ENCODE data around the gene NAA15. TPM values are rescaled to one million over a fixed set of nuclear protein-coding genes. Genes with fewer than 3 reads are reported as not detected.
"Not testable (repeated sequence)": the region's sequence is repeated elsewhere in the genome, so short reads cannot be mapped to it uniquely, and the experiment has no call there.

The NAA15 gene
- 86.7 and 97.4 TPM in 2 replicates for total RNA-seq

- peak; percentile 98 for DNase-seq (ENCODE audit: low spot score)
- intact Hi-C loops (cut with micrococcal nuclease): loop anchor here (1.0 to 10.0 kb wide), 8 partner anchors 35 to 1224 kb away; partner anchors contain the start of genes ELMOD2, MAML3 and NOCT
- H3K27ac Mint-ChIP-seq: peak within 1 kb of the TSS; percentile 99
- peaks cover 48% of the 10 kb centered on the region for H3K4me1 Mint-ChIP-seq (ENCODE audit: low read depth)
- peaks cover 44% of the 10 kb centered on the region for H3K36me3 Mint-ChIP-seq (ENCODE audit: low read depth)
- peak within 1 kb of the TSS; percentile 98 for H3K4me3 Mint-ChIP-seq (ENCODE audit: low read depth)
- H3K27me3 Mint-ChIP-seq (ENCODE audit: low read depth): no peaks in the 10 kb centered on the region
- H3K9me3 Mint-ChIP-seq: no peaks in the 10 kb centered on the region
Observed at GRCh38 chr4:139301113-139301820, at the start of gene NAA15. TSS of gene NAA15 (plus strand) at chr4:139301505. CDS start at chr4:139301778, 273 bp downstream.

- no peak overlapping the region for H3K27ac Mint-ChIP-seq
- H3K27me3 Mint-ChIP-seq (ENCODE audit: low read depth): peaks cover 15% of the 10 kb centered on the region
- no peaks in the 10 kb centered on the region for H3K9me3 Mint-ChIP-seq
- intact Hi-C loops (cut with micrococcal nuclease): no loop called here
- no peaks in the 10 kb centered on the region for H3K4me1 Mint-ChIP-seq (ENCODE audit: low read depth)
- no peak for DNase-seq (ENCODE audit: low spot score)
- no peaks in the 10 kb centered on the region for H3K36me3 Mint-ChIP-seq (ENCODE audit: low read depth)
- no peak overlapping the region for H3K4me3 Mint-ChIP-seq (ENCODE audit: low read depth)
Observed at GRCh38 chr4:139253046-139253445, 48.3 kb upstream of the NAA15 start.

GRCh38 chr4:139253713-139254112 lies 47.6 kb upstream of the NAA15 start:
- no peaks in the 10 kb centered on the region for H3K36me3 Mint-ChIP-seq (ENCODE audit: low read depth)
- intact Hi-C loops (cut with micrococcal nuclease): no loop called here
- no peaks in the 10 kb centered on the region for H3K4me1 Mint-ChIP-seq (ENCODE audit: low read depth)
- H3K27ac Mint-ChIP-seq: no peak overlapping the region
- DNase-seq (ENCODE audit: low spot score): no peak
- H3K9me3 Mint-ChIP-seq: no peaks in the 10 kb centered on the region
- H3K4me3 Mint-ChIP-seq (ENCODE audit: low read depth): no peak overlapping the region
- H3K27me3 Mint-ChIP-seq (ENCODE audit: low read depth): peaks cover 12% of the 10 kb centered on the region

- H3K27ac Mint-ChIP-seq; DNase-seq (ENCODE audit: low spot score); intact Hi-C loops (cut with micrococcal nuclease); H3K4me3 Mint-ChIP-seq (ENCODE audit: low read depth); H3K36me3 Mint-ChIP-seq (ENCODE audit: low read depth); H3K9me3 Mint-ChIP-seq; H3K4me1 Mint-ChIP-seq (ENCODE audit: low read depth): not testable (repeated sequence)
- peaks cover 12% of the 10 kb centered on the region for H3K27me3 Mint-ChIP-seq (ENCODE audit: low read depth)
Observed at GRCh38 chr4:139255581-139255980, 45.7 kb upstream of the NAA15 start.

GRCh38 chr4:139256349-139256748 lies 45.0 kb upstream of the NAA15 start:
- no peak overlapping the region for H3K4me3 Mint-ChIP-seq (ENCODE audit: low read depth)
- intact Hi-C loops (cut with micrococcal nuclease): no loop called here
- H3K9me3 Mint-ChIP-seq: no peaks in the 10 kb centered on the region
- peaks cover 12% of the 10 kb centered on the region for H3K27me3 Mint-ChIP-seq (ENCODE audit: low read depth)
- H3K36me3 Mint-ChIP-seq (ENCODE audit: low read depth): no peaks in the 10 kb centered on the region
- no peaks in the 10 kb centered on the region for H3K4me1 Mint-ChIP-seq (ENCODE audit: low read depth)
- H3K27ac Mint-ChIP-seq: no peak overlapping the region
- DNase-seq (ENCODE audit: low spot score): no peak

- Mint-ChIP-seq H3K27ac (no peak overlapping the region), H3K27me3 (ENCODE audit: low read depth) (peaks cover 18% of the 10 kb centered on the region), H3K4me3 (ENCODE audit: low read depth) (no peak overlapping the region), H3K36me3 (ENCODE audit: low read depth) (no peaks in the 10 kb centered on the region), H3K9me3 (no peaks in the 10 kb centered on the region), H3K4me1 (ENCODE audit: low read depth) (peaks cover 27% of the 10 kb centered on the region)
- no peak for DNase-seq (ENCODE audit: low spot score)
- intact Hi-C loops (cut with micrococcal nuclease): loop anchor here (1.0 to 2.0 kb wide), 7 partner anchors 15 to 250 kb away; partner anchors contain the start of genes MGARP, NAA15 and NOCT
Observed at GRCh38 chr4:139265654-139266053, 35.7 kb upstream of the NAA15 start.

GRCh38 chr4:139266208-139266582 lies 35.1 kb upstream of the NAA15 start:
- Mint-ChIP-seq H3K4me1 (ENCODE audit: low read depth) (peaks cover 27% of the 10 kb centered on the region), H3K27me3 (ENCODE audit: low read depth) (peaks cover 18% of the 10 kb centered on the region), H3K9me3 (no peaks in the 10 kb centered on the region), H3K4me3 (ENCODE audit: low read depth) (peak overlapping the region; percentile 37), H3K27ac (peak overlapping the region; percentile 73), H3K36me3 (ENCODE audit: low read depth) (no peaks in the 10 kb centered on the region)
- intact Hi-C loops (cut with micrococcal nuclease): loop anchor here (1.0 to 2.0 kb wide), 7 partner anchors 15 to 251 kb away; partner anchors contain the start of genes MGARP, NAA15 and NOCT
- no peak for DNase-seq (ENCODE audit: low spot score)

GRCh38 chr4:139266583-139267257 lies 34.6 kb upstream of the NAA15 start:
- intact Hi-C loops (cut with micrococcal nuclease): loop anchor here (1.0 to 2.0 kb wide), 7 partner anchors 14 to 251 kb away; partner anchors contain the start of genes MGARP, NAA15 and NOCT
- H3K9me3 Mint-ChIP-seq: no peaks in the 10 kb centered on the region
- peak overlapping the region; percentile 73 for H3K27ac Mint-ChIP-seq
- DNase-seq (ENCODE audit: low spot score): peak; percentile 77
- peaks cover 27% of the 10 kb centered on the region for H3K4me1 Mint-ChIP-seq (ENCODE audit: low read depth)
- peak overlapping the region; percentile 37 for H3K4me3 Mint-ChIP-seq (ENCODE audit: low read depth)
- H3K36me3 Mint-ChIP-seq (ENCODE audit: low read depth): no peaks in the 10 kb centered on the region
- peaks cover 18% of the 10 kb centered on the region for H3K27me3 Mint-ChIP-seq (ENCODE audit: low read depth)

- Mint-ChIP-seq H3K4me3 (ENCODE audit: low read depth) (no peak overlapping the region), H3K27ac (no peak overlapping the region), H3K27me3 (ENCODE audit: low read depth) (peaks cover 18% of the 10 kb centered on the region), H3K36me3 (ENCODE audit: low read depth) (no peaks in the 10 kb centered on the region), H3K9me3 (no peaks in the 10 kb centered on the region), H3K4me1 (ENCODE audit: low read depth) (peaks cover 27% of the 10 kb centered on the region)
- no peak for DNase-seq (ENCODE audit: low spot score)
- intact Hi-C loops (cut with micrococcal nuclease): loop anchor here (2.0 kb wide), 1 partner anchor 14 kb away; the partner anchor contains the start of gene MGARP
Observed at GRCh38 chr4:139267301-139267700, 34.0 kb upstream of the NAA15 start.

- Mint-ChIP-seq H3K4me3 (ENCODE audit: low read depth) (no peak overlapping the region), H3K27ac (no peak overlapping the region), H3K27me3 (ENCODE audit: low read depth) (peaks cover 32% of the 10 kb centered on the region), H3K9me3 (no peaks in the 10 kb centered on the region), H3K36me3 (ENCODE audit: low read depth) (no peaks in the 10 kb centered on the region), H3K4me1 (ENCODE audit: low read depth) (peaks cover 2% of the 10 kb centered on the region)
- intact Hi-C loops (cut with micrococcal nuclease): no loop called here
- DNase-seq (ENCODE audit: low spot score): no peak
Observed at GRCh38 chr4:139273835-139274234, 27.5 kb upstream of the NAA15 start.

GRCh38 chr4:139274790-139275189 lies 26.5 kb upstream of the NAA15 start:
- no peak overlapping the region for H3K4me3 Mint-ChIP-seq (ENCODE audit: low read depth)
- intact Hi-C loops (cut with micrococcal nuclease): no loop called here
- H3K9me3 Mint-ChIP-seq: no peaks in the 10 kb centered on the region
- no peak overlapping the region for H3K27ac Mint-ChIP-seq
- H3K36me3 Mint-ChIP-seq (ENCODE audit: low read depth): peaks cover 4% of the 10 kb centered on the region
- H3K4me1 Mint-ChIP-seq (ENCODE audit: low read depth): peaks cover 10% of the 10 kb centered on the region
- peaks cover 40% of the 10 kb centered on the region for H3K27me3 Mint-ChIP-seq (ENCODE audit: low read depth)
- no peak for DNase-seq (ENCODE audit: low spot score)

- no peak overlapping the region for H3K4me3 Mint-ChIP-seq (ENCODE audit: low read depth)
- H3K4me1 Mint-ChIP-seq (ENCODE audit: low read depth): peaks cover 11% of the 10 kb centered on the region
- intact Hi-C loops (cut with micrococcal nuclease): no loop called here
- no peaks in the 10 kb centered on the region for H3K9me3 Mint-ChIP-seq
- peaks cover 45% of the 10 kb centered on the region for H3K27me3 Mint-ChIP-seq (ENCODE audit: low read depth)
- no peak overlapping the region for H3K27ac Mint-ChIP-seq
- H3K36me3 Mint-ChIP-seq (ENCODE audit: low read depth): peaks cover 4% of the 10 kb centered on the region
- no peak for DNase-seq (ENCODE audit: low spot score)
Observed at GRCh38 chr4:139275281-139275735, 26.0 kb upstream of the NAA15 start.

- H3K9me3 Mint-ChIP-seq: peaks cover under 1% of the 10 kb centered on the region
- H3K36me3 Mint-ChIP-seq (ENCODE audit: low read depth): peaks cover 4% of the 10 kb centered on the region
- no peak overlapping the region for H3K27ac Mint-ChIP-seq
- H3K27me3 Mint-ChIP-seq (ENCODE audit: low read depth): peaks cover 66% of the 10 kb centered on the region
- intact Hi-C loops (cut with micrococcal nuclease): no loop called here
- peaks cover 14% of the 10 kb centered on the region for H3K4me1 Mint-ChIP-seq (ENCODE audit: low read depth)
- H3K4me3 Mint-ChIP-seq (ENCODE audit: low read depth): peak overlapping the region; percentile 72
- DNase-seq (ENCODE audit: low spot score): no peak
Observed at GRCh38 chr4:139278485-139278884, 22.8 kb upstream of the NAA15 start.
